ENCODE data around the gene CALN1.

CALN1 gene

GRCh38 chr7:72048420-72048819, 363.7 kb downstream of the CALN1 start:
- TF ChIP-seq CTCF (conservative IDR thresholded peaks at IDR 0.05; ENCODE audit: low read depth, low read length): no peak
- no peak for DNase-seq (ENCODE audit: low read depth)
- H3K4me3 ChIP-seq (ENCODE audit: low read length): no peak overlapping the region

- no peak for TF ChIP-seq CTCF (conservative IDR thresholded peaks at IDR 0.05; ENCODE audit: low read depth, low read length)
- H3K4me3 ChIP-seq (ENCODE audit: low read length): no peak overlapping the region
- no peak for DNase-seq (ENCODE audit: low read depth)
Measured at GRCh38 chr7:72042855-72043254, 369.3 kb downstream of the CALN1 start.

- no peak overlapping the region for H3K4me3 ChIP-seq (ENCODE audit: low read length)
- no peak for DNase-seq (ENCODE audit: low read depth)
- TF ChIP-seq CTCF (conservative IDR thresholded peaks at IDR 0.05; ENCODE audit: low read depth, low read length): no peak
Measured at GRCh38 chr7:72040641-72041040, 371.5 kb downstream of the CALN1 start.

- no peak overlapping the region for H3K4me3 ChIP-seq (ENCODE audit: low read length)
- no peak for TF ChIP-seq CTCF (conservative IDR thresholded peaks at IDR 0.05; ENCODE audit: low read depth, low read length)
- DNase-seq (ENCODE audit: low read depth): no peak
Measured at GRCh38 chr7:72039460-72039859, 372.7 kb downstream of the CALN1 start.

GRCh38 chr7:72038022-72038732, 374.0 kb downstream of the CALN1 start:
- no peak for TF ChIP-seq CTCF (conservative IDR thresholded peaks at IDR 0.05; ENCODE audit: low read depth, low read length)
- no peak overlapping the region for H3K4me3 ChIP-seq (ENCODE audit: low read length)
- no peak for DNase-seq (ENCODE audit: low read depth)

GRCh38 chr7:72037516-72037915, 374.6 kb downstream of the CALN1 start:
- no peak for DNase-seq (ENCODE audit: low read depth)

More at GRCh38 chr7:72037516-72037915, 374.6 kb downstream of the CALN1 start:
- TF ChIP-seq CTCF (conservative IDR thresholded peaks at IDR 0.05; ENCODE audit: low read depth, low read length): no peak
- H3K4me3 ChIP-seq (ENCODE audit: low read length): no peak overlapping the region

All from retinal pigment epithelial cell (primary cell).